GM21515 (cell line): ENCODE results near the gene GLRB.
"Not testable (repeated sequence)": the region's sequence is repeated elsewhere in the genome, so short reads cannot be mapped to it uniquely, and the experiment has no call there.

Experiments
- ATAC-seq: cut with Tn5 transposase; IDR thresholded peaks from one replicate; pipeline ENCODE4 v1.9.1; 2021; ENCODE audit not compliant: unreplicated experiment

GLRB gene

DNA sequence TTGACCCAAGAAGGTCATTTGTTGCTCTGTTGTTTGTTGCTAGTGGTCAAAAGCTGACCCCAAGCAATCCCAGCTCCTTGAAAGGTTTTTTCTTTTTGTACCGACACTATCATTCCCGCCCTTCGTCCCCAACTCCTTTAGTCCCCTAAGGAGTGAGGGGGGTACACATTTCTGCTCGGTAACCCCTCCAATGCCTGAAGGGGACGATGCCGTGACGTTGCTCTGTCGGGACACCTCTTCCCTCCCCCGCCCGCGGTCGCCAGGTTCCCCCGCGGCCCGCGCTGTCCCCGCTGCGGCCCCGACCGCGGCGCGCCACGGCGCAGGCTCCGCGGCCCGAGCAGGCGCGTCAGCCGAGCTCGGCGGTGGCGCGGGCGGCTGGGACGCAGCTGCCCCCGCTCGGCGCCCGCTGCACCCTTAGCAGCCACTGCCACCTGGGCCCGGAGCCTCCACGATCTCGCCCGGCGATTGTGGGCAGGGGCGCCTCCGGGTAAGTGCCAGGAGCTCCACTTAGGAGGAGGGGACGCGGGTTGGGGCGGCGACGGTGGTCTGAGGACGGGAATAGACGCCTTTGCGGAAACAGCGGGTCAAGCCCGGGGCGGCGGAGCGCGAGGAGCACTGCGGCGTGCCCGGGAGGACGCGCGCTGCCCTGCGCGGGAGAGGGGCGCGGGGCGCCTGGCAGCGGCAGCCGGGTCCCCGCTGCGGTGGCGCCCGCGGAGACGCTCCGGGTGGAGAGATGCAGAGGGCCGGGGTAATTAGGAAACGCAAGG, at the start of gene GLRB:
TSS of gene GLRB (plus strand) at position 340 of the 767 bp plus-strand sequence. CDS start 1,875 bp downstream, outside the sequence.
- no peak for ATAC-seq

GRCh38 chr4:157035471-157035870, 40.5 kb upstream of the GLRB start:
- ATAC-seq: no peak

- ATAC-seq: no peak
Measured at GRCh38 chr4:157040405-157040804, 35.5 kb upstream of the GLRB start.

DNA sequence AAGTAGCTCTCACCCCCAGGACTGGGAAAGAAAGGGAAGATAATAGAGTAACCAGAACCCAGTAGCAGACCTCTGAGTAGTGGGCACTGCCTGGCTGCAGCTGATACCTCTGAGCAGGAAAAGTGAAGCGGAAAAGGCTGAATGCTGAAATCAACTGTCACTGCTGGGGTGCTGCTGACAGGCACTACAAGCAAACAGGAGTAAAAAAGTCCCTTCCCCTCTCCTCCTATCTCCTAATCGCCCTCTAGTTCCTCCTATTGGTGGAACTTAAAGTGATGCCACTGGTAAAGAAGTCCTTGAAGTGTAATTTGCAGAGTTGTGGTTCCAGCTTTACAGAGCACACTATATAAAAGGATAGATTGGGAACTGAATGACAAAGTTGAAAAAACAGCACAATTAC, 32.8 kb upstream of the GLRB start:
- no peak for ATAC-seq

DNA sequence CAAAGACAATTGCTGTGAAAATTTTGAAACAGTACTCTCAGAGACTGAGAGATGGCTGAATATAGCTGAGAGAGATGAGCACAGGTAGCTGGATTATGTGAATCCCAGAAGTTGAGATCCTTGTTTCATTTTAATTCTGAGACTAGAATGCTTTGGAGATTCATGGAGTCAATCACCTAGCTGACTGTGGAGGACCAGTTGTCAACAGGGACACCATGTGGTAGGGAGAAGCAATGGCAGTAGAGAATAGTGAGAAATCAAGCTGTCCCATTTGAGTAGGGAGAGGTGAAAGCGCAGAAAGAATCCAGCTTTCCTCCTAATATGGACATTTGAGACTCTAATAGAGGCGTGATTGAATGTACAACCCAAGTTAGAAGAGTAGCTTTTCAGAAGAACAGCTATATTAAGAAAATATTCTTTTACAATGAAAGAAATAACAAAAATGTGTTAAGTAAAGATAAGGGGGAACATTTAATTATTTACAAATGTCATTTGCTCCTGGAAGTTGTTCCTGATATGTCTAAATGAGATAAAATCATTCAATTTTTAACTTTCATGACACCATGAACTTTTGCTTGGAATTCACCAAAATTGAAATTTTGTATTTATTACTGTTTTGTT, 30.3 kb upstream of the GLRB start:
- no peak for ATAC-seq

GRCh38 chr4:157048248-157048647, 27.7 kb upstream of the GLRB start:
- ATAC-seq: no peak

- no peak for ATAC-seq
Measured at GRCh38 chr4:157050561-157050960, 25.4 kb upstream of the GLRB start.

DNA sequence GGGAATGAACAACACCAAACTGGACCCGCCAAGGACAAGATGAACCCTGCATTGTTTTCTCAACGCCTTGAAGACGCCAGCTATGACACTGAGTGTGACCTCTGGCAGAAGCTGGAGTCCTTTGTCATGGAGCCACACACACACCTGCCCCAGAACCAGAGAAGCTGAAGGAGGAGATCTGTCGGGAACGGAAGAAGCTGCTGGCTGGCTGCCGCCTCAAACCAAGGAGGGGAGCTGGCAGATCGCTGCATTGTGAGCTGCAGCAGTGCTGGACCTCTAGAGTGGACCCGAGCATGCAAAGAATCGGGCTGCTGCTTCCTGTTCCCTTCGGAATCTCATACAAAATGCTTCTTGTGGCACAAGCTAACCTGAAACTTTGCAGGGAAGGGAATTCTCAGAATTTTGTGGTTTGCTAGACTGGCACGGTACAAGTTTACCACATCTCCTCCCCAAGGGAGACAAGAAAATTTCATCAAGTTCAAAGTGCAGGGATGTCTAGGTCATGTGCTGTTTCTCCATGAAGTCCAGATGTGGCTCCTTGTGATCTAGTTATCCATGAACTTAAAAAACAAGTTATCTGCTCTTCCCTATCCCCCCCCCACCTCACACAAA, 23.4 kb upstream of the GLRB start:
- no peak for ATAC-seq

DNA sequence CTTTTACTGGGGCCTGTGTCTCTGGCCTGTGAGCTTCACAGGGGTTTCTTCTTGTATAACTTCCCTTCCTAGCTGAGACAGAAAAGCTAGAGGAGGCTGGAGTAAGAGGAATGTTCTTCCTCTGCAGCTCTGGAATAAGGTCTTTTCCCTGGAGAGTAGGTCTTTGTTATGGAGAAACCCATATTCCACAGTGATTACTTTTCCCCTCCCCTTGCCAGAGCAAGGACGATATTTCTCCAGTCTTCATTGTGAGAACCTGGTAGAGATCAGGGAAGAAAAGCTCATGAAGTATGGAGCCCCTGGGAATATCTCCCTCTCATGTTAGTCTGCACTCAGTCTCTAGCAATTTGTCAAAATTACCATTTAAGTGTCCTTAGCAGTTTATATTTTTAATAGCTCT, 18.7 kb upstream of the GLRB start:
- no peak for ATAC-seq

- ATAC-seq: not testable (repeated sequence)
Measured at GRCh38 chr4:157058899-157059298, 17.1 kb upstream of the GLRB start.

DNA sequence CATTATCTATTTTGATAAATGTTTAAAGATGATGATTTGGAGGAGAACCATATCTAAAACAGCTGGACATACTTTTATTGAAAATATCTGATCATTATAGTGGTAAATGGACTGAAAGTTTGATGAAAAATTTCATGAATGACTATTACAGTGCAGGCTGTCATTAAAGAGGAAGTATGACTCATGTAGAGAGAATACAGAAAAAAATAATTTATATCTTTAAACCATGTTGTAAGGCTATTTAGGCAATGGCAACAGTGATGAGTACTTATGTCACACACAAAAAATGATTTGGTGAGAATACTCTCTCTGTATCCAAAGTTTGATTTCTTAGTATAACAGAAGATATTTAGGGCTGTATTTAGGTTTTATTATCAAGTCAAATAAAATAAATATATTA, 3.9 kb upstream of the GLRB start:
- no peak for ATAC-seq

DNA sequence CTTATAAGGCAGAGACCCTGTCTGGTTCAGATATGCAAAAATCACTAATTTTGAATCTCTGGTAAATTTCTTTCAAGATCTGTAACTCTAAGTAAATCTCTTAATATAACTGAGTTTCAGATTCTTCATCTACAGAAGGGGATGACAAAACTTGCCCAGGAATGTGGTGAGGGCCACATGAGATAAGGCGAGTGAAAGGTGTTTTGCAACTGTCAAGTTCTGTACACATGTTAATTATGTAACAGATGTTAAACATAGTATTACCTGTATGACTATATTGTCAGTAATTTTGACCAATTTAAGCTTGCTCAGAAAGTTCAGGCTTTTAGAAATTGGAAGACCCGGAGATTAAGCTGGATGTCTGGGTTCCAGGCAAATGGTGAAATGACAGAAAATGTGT, 549 bp upstream of the GLRB start:
- no peak for ATAC-seq

DNA sequence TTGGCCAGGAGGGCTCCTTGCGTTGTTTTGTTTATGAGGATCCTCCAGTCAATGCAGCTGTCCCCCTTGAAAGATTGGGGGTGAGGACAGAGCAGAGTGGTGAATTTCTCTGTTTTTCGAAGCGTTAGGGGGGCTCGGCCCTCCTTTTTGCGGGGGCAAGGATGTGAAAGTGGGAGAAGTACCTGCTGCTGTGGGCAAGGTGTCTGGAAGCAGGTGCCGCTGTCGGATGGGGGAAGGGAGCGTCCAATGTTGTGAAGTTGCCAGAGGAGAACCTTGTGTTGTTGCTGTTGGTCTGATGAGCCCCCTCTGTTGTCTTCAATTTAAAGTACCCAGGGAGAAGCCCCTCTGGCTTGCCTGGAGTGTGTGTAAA, 613 bp downstream of the GLRB start:
- no peak for ATAC-seq

GRCh38 chr4:157079441-157079840, 3.5 kb downstream of the GLRB start:
- no peak for ATAC-seq

DNA sequence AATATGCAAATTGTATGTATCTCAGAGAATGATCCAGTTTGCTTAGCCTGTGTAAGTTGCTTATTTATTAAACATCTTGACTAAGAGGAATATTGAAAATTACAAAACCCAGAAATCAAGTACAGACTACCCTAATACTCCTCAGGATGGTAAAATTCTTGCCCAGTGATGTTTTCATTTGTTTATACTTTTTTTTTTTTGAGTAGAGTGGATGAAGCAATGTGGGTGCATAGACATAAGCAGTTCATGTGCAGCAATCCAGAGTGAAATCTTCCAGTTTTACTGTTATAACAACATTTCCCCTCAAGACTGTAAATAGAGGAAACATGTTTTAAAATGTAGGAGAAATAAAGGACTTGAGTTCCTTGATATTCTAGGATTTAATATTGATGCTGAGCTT, 4.7 kb downstream of the GLRB start:
- no peak for ATAC-seq

DNA sequence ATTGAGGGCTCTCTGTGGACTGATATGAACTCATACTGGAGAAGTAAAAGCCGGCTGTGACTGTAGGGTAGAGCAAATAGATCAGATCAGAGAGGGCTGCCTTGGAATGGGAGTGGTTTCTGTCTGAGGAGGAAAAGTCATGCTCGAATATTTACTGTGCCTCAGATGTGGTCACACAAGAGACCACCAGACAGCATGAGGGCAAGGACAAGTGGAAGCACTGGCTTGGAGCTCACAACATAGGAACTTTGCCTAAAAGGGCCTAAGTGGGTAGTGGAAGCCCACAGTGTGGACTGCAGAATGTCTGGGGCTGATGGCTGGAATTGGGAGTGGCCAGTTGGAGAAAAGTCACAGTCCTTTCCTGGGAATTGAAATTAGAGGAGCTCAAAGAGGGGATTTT, 19.8 kb downstream of the GLRB start:
- no peak for ATAC-seq

GRCh38 chr4:157096439-157096838, 20.5 kb downstream of the GLRB start:
- ATAC-seq: no peak

- no peak for ATAC-seq
Measured at GRCh38 chr4:157099506-157099905, 23.6 kb downstream of the GLRB start.

GRCh38 chr4:157104541-157104940, 28.6 kb downstream of the GLRB start:
- ATAC-seq: no peak

DNA sequence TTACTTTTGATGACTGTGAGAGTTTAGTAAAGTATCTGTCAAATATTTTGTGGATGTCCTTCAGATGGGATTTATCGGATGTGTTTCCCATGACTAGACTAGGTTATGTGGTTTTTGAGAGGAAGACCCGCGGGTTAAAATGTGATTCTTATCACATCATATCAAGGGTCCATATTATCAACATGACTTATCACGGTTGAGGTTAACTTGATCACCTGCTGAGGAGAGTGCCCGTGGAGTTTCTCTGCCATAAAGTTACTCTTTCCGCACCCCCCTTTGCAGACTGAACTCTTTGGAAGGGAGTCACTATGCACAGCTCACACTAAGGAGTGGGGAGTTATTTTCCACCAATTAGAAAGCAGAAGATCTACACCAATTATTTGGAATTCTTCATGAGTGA, 38.7 kb downstream of the GLRB start:
- no peak for ATAC-seq

- ATAC-seq: no peak
Measured at GRCh38 chr4:157115613-157116335, 39.8 kb downstream of the GLRB start.

DNA sequence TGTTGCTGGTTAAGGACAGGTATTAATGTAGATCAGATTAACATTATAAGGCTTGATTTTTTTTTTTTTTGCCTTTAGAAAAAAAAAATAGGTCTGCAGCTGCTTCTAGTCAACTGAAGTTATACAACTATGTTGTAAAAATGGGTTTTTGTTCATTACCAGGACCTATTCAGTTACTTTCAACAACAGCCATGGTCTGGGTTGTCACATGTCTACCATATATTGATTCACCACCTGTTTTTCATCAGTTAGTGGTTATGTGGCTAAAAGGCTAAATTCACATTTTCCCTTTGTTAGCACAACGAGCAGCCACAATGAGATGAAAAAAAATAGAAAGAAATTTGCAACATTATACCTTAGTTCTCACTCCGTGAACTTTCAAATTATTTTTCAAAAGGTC, 45.5 kb downstream of the GLRB start:
- ATAC-seq: no peak
